ENCODE results near the gene VSNL1.

DNA sequence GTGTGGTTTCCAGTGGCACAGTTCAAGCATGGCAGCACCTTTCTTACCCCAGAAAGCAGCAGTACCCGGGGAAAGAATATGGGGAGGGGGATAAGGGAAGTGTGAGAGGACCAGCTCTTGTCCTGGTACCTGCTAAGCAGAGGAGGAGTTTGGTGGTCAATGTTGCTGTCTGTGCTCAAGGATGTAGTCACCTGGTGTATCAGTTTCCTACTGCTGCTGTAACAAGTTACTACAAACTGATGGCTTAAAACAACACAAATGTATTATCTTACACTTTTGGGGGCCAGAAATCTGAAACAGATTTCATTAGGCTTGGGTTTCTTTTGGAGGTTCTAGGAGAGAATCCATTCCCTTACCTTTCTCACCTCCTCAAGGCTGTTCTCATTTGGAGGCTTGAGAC is 77.5 kb downstream of the VSNL1 start:
- no peak for TF ChIP-seq POLR2A (IDR thresholded peaks at IDR 0.05)
- TF ChIP-seq CTCF (IDR thresholded peaks at IDR 0.05): no peak
- TF ChIP-seq EP300 (IDR thresholded peaks at IDR 0.05): no peak
- TF ChIP-seq POLR2AphosphoS5 (IDR thresholded peaks at IDR 0.05): no peak

Data from upper lobe of left lung (tissue), 4 donors.